Left renal cortex interstitium (tissue), 4 donors: Measurements from ENCODE around the gene CNP. TPM values are rescaled to one million over a fixed set of nuclear protein-coding genes. Genes with fewer than 3 reads are reported as not detected.
A peak's percentile ranks its signal among the peaks of the same experiment; 100 is the strongest.
"Not testable (repeated sequence)": the region's sequence is repeated elsewhere in the genome, so short reads cannot be mapped to it uniquely, and the experiment has no call there.

ENCODE experiments used
- DNase-seq, 4 donors: peaks; one replicate each; pipeline ENCODE4 v3.0.0-alpha.2; 2013; ENCODE audit warnings: low read depth in 4 of 4, low spot score in 2 of 4, missing footprints in 1 of 4
- polyA plus RNA-seq, 4 donors: library from polyadenylated mRNA; unstranded; fragments of 120-200 nt; gene quantifications; one replicate each; pipeline ENCODE4 v1.2.1, GENCODE V29; 2013; ENCODE audit not compliant: insufficient read length in 4 of 4

Gene CNP
- polyA plus RNA-seq: 10 to 100 TPM; 64.6 to 87.5 (median 73.3) TPM

DNA sequence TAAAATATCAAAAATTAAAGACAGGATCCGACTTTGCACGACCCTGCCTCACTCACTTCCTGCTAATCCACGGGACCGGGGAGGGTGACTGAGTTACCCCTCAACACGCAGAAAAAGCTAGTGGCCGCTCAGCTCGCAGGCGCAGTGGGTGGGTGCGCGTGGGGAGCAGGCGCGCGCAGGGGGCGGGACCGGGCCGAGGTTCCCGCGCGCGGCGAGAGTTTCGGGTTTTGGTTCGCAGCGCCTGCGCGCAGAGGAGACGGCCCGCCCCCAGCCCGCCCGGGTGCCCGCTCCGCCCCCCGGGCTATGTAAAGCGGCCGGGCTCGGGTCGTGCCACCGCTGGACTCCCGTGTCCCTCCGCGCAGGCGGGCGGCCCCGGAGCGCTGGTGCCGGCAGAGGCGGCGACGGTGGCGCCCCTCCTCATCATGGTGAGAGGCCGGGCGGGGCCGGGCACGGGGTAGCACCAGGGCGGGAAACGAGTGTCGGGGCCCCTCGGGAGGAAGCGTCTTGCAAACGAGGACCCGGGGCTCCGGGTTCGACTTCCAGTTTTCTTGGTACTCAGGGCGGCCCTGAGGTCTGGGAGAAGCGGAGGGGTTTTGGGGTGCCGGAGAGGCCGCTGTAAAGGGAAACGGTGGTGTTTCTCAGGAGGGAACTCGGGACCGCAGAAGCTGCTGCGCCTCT, at the start of gene CNP:
Gene CNP, plus strand, starts transcription at position 333 of the 678 bp plus-strand sequence. Its CDS starts 90 bp downstream, at position 423.
- DNase-seq: peak; percentile 53 to 82 (median 76)

- no peak for DNase-seq
Measured at GRCh38 chr17:41917192-41917591, 49.4 kb upstream of the CNP start.

DNA sequence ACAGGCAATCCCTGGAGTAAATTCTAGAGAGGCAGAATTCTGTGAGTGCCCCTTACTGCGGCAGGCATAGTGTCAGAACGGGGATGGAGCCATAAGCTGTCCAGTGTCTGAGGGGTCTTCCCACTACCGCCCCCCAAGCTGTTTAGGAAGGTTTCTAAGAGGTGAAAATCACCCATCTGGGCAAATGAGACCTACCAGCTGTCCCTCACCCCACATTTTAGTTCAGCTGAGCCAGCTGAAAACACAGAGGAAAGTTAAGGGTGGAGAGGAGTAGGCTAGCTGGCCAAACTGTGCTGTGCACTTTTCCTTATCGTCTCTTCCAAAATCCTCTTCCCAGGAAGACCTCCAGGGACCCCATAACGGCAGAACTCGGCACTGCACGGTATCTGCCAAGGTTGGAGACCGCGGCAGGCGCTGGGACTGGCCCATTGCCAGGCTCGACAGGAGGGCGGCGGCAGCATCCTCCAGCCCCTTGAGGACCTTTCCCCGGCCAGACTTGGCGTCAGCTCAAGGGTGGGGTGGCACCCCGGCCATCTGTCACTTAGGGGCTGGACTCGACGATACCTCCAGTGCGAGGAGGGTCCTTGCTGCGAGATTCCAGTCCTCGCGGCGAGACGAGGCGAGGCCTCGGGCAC, 48.8 kb upstream of the CNP start:
- DNase-seq: no peak

GRCh38 chr17:41918314-41919164, 48.1 kb upstream of the CNP start, which contains the start of gene ACLY:
TSS of gene ACLY (minus strand) at chr17:41918951. CDS start at chr17:41913873, 5,078 bp downstream.
- DNase-seq: peak; percentile 81 to 95 (median 91)

- DNase-seq: no peak
Measured at GRCh38 chr17:41919165-41919817, 47.3 kb upstream of the CNP start.

- DNase-seq: no peak
Measured at GRCh38 chr17:41919840-41920579, 46.6 kb upstream of the CNP start.

DNA sequence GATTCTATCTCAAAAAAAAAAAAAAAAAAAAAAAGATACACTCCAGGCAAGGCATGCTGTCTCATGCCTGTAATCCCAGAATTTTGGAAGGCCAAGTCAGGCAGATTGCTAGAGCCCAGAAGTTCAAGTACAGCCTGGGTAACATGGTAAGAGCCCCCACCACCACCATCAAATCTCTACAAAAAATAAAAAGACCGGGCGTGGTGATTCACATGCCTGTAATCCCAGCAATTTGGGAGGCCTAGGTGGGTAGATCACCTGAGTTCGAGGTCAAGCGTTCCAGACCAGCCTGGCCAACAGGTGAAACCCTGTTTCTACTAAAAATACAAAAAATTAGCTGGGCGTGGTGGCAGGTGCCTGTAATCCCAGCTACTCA, 46.0 kb upstream of the CNP start:
- no peak for DNase-seq

DNA sequence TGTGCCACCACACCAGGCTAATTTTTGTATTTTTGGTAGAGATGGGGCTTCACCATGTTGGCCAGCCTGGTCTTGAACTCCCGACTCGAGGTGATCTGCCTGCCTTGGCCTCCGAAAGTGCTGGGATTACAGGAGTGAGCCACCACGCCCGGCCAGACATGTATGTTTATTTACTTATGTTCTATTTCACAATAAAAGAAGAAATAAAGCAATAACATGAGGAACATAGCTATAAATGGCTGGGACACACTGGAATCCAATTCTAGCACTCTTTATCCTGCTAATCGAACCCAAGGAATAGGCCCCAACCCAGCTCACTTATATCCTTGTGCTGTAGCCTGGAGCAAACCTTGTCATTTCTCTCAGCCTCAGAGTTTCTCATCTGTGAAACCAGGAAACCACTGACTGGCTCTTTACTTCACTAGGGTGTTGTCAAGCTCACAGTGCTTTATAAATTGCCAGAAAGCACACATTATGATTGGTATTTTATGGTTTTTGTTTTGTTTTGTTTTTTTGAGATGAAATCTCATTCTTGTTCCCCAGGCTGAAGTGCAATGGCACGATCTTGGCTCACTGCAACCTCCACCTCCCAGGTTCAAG, 40.5 kb upstream of the CNP start:
- DNase-seq: no peak

- no peak for DNase-seq
Measured at GRCh38 chr17:41928693-41929251, 37.8 kb upstream of the CNP start.

DNA sequence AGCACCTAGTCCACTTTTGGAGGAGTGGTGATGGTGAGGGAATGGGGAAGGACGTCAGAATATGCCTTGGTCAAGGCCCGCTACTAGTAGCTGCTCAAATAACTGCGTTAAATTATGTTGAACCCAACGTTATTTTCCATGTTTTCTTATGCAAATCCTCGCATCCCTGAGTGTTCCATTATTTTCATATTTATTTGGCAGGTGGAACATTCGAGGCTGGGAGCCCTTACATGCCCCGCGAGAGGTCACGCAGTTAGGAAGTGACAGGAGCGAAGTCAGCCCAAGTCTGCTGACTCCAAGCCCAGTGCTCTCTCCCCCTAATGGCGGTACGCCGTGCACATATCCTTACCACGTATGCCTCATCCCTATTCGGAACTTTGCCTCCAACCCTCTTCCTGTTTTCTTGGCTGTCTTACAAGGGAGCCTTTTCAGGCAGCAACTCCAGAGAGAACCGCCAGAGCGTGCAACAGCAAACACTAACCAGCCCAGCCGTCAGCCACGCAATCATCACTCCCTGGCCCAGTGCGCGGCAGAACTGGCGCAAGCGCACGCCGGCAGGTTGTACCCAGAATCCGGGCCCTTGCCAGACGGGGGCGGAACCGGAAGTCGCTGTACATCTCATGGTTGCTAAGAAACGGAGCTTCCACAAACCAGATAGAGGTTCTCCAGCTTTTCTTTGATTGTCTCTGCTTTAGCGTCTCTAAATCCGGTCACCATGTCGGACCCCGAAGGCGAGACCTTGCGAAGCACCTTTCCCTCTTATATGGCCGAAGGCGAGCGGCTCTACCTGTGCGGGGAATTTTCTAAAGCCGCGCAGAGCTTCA, 36.4 kb upstream of the CNP start, which contains the start of gene ODAD4:
Gene ODAD4, plus strand, starts transcription at position 609 of the 824 bp plus-strand sequence. Its CDS starts 107 bp downstream, at position 716.
- DNase-seq: peak; percentile 82 to 94 (median 87)

- not testable (repeated sequence) for DNase-seq
Measured at GRCh38 chr17:41930833-41931156, 35.8 kb upstream of the CNP start.

GRCh38 chr17:41931715-41932114, 34.9 kb upstream of the CNP start:
- DNase-seq: not testable (repeated sequence)

GRCh38 chr17:41932816-41933389, 33.7 kb upstream of the CNP start:
- no peak for DNase-seq

DNA sequence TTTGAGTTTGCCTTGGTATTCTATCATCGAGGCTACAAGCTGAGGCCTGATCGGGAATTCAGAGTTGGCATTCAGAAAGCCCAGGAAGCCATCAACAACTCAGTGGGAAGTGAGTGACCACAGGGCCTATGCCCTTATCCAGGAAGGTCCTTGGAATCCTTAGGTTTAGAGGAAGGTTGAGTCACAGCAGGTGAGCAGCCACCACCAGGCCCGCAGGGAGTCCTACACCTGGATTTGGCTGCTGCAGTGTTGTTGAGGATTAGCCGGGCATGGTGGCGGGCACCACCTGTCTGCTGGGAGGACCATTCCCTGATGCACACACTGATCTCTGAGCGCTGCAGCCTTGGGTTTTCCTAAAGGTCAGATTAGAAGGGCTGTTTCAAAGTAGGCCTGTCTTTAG, 31.0 kb upstream of the CNP start:
- DNase-seq: no peak

DNA sequence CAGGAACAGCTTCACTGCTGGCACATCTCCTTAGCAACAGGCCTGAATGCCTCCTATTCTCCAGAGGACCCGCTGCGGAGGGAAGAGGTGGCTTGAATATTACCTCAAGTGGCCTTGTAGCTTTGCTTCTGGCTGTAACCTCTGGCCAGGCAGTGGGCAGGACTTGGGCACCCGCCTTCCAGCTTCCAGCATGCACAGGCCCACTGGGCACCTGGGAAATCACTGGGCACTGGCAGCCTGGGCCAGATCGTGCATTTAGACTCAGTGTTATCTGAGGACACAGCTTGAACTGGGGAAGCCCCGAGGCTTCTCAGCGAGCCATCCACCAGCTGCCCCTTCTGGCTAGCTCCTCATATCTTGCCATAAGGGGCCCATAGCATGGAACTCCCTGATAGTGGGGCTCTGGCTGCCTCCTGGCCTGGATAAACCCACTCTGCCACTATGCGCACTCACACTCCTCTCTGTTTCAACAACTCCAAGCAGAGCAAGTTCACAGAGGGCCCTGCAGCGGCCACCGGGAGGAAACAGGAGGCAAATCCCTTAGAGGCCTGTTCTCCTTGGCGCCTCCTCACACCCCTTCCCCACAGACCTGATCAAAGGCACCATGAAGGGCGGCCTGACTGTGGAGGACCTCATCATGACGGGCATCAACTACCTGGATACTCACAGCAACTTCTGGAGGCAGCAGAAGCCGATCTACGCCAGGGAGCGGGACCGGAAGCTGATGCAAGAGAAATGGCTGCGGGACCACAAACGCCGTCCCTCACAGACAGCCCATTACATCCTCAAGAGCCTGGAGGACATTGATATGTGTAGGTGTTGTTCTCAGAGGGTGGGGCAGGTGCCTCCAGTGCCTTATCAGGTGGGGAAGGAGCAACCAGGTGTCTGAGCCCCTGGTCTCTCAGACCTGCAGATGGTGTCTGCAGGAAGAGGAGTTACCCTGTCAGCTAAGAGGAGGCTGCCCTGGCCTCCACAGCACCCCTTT, 28.3 kb upstream of the CNP start:
- no peak for DNase-seq

GRCh38 chr17:41939044-41939692, 27.4 kb upstream of the CNP start:
- no peak for DNase-seq
